Neuronal stem cell (in vitro differentiated cells): ENCODE data around the gene STAP1.

Experiments
- DNase-seq: peaks from one replicate; pipeline ENCODE4 v3.0.0-alpha.2; 2013; ENCODE audit warnings: low spot score
- H2AFZ ChIP-seq: one replicate; pipeline ENCODE4 v1.6.1; 2013; ENCODE audit warnings: mild to moderate bottlenecking, low read length, inconsistent platforms
- H2AK5ac ChIP-seq: 2 replicates; pipeline ENCODE4 v1.6.1; 2013; ENCODE audit warnings: low read depth, mild to moderate bottlenecking, inconsistent platforms, low read length, moderate library complexity, mixed read lengths
- H2BK120ac ChIP-seq: 2 replicates; pipeline ENCODE4 v1.6.1; 2013; ENCODE audit warnings: low read depth, mild to moderate bottlenecking, inconsistent platforms, low read length, moderate library complexity, mixed read lengths
- H2BK12ac ChIP-seq: one replicate; pipeline ENCODE4 v1.6.1; 2013; ENCODE audit warnings: low read length, inconsistent platforms
- H2BK15ac ChIP-seq: 2 replicates; pipeline ENCODE4 v1.6.1; 2013; ENCODE audit warnings: mild to moderate bottlenecking, low read length, inconsistent platforms, mixed read lengths
- H2BK5ac ChIP-seq: one replicate; pipeline ENCODE4 v1.6.1; 2013; ENCODE audit warnings: inconsistent platforms, mild to moderate bottlenecking, low read length, moderate library complexity
- H3K14ac ChIP-seq: one replicate; pipeline ENCODE4 v1.6.1; 2013; ENCODE audit warnings: low read length, inconsistent platforms
- H3K18ac ChIP-seq: 2 replicates; pipeline ENCODE4 v1.6.1; 2013; ENCODE audit warnings: low read length, inconsistent platforms
- H3K23ac ChIP-seq: 2 replicates; pipeline ENCODE4 v1.6.1; 2013; ENCODE audit warnings: low read depth, mild to moderate bottlenecking, mixed read lengths, low read length, inconsistent platforms; ENCODE audit not compliant: poor library complexity
- H3K27ac ChIP-seq: replicated peaks from 3 replicates; pipeline ENCODE4 v1.5.1; 2013; ENCODE audit warnings: low read length, inconsistent platforms
- H3K27me3 ChIP-seq, 3 experiments: 2 replicates each; pipeline ENCODE4 v1.6.1; 2013; ENCODE audit warnings: low read length in 3 of 3, mild to moderate bottlenecking in 2 of 3, inconsistent platforms in 1 of 3, low read depth in 1 of 3, mixed read lengths in 1 of 3, moderate library complexity in 1 of 3; ENCODE audit not compliant: control insufficient read depth in 3 of 3, insufficient read depth in 3 of 3
- H3K36me3 ChIP-seq, 2 donors: replicated peaks in 1 of 2; 2 replicates each; pipeline ENCODE4 v1.6.1; 2013; ENCODE audit warnings: low read length in 2 of 2; ENCODE audit not compliant: control insufficient read depth in 2 of 2, insufficient read depth in 2 of 2
- H3K4ac ChIP-seq: 2 replicates; pipeline ENCODE4 v1.6.1; 2013; ENCODE audit warnings: inconsistent platforms, mild to moderate bottlenecking, low read length, moderate library complexity
- H3K4me1 ChIP-seq, 2 donors: 1 replicate in 1 of 2; 2 replicates in 1 of 2; pipeline ENCODE4 v1.6.1; 2013; ENCODE audit warnings: low read length in 2 of 2, low read depth in 1 of 2; ENCODE audit not compliant: control insufficient read depth in 2 of 2, insufficient read depth in 1 of 2
- H3K4me2 ChIP-seq: one replicate; pipeline ENCODE4 v1.6.1; 2013; ENCODE audit warnings: mild to moderate bottlenecking, low read length, inconsistent platforms; ENCODE audit not compliant: insufficient read depth, poor library complexity, severe bottlenecking
- H3K4me3 ChIP-seq, 2 donors: 2 replicates each; pipeline ENCODE4 v1.5.1; 2013; ENCODE audit warnings: low read length in 2 of 2, mild to moderate bottlenecking in 2 of 2, inconsistent platforms in 1 of 2, moderate library complexity in 1 of 2
- H3K79me1 ChIP-seq: one replicate; pipeline ENCODE4 v1.6.1; 2013; ENCODE audit warnings: low read depth, mild to moderate bottlenecking, inconsistent platforms, low read length, moderate library complexity
- H3K9ac ChIP-seq: one replicate; pipeline ENCODE4 v1.6.1; 2013; ENCODE audit warnings: mild to moderate bottlenecking, low read depth, low read length, inconsistent platforms; ENCODE audit not compliant: poor library complexity
- H3K9me3 ChIP-seq, 2 donors: replicated peaks in 1 of 2; 2 replicates each; pipeline versions ENCODE3 to v1.6.1; 2013; ENCODE audit warnings: low read length in 2 of 2, mild to moderate bottlenecking in 2 of 2, inconsistent platforms in 1 of 2, low read depth in 1 of 2, mixed read lengths in 1 of 2, moderate library complexity in 1 of 2; ENCODE audit not compliant: control insufficient read depth in 2 of 2, insufficient read depth in 1 of 2
- H4K8ac ChIP-seq: one replicate; pipeline ENCODE4 v1.6.1; 2013; ENCODE audit warnings: low read depth, mild to moderate bottlenecking, inconsistent platforms, low read length, moderate library complexity
- H4K91ac ChIP-seq: one replicate; pipeline ENCODE4 v1.6.1; 2013; ENCODE audit warnings: low read length, low read depth, mild to moderate bottlenecking, inconsistent platforms; ENCODE audit not compliant: poor library complexity
- WGBS, 2 donors: extraction: QIAGEN DNeasy Blood & Tissue Kit; methylation state at CpG; one replicate each; pipeline ENCODE4 v1.1.7; 2013; ENCODE audit warnings: missing lambda C conversion rate in 2 of 2, mixed read lengths in 1 of 2; ENCODE audit not compliant: insufficient read length in 2 of 2, insufficient replicate concordance in 1 of 2; ENCODE audit errors: extremely low coverage in 2 of 2; 5-methylcytosine and 5-hydroxymethylcytosine counted together

The STAP1 gene

GRCh38 chr4:67542076-67542475, 16.5 kb upstream of the STAP1 start:
- Histone ChIP-seq H3K36me3 (peaks cover 6 to 71% of the 10 kb centered on the region in 2 donors), H3K14ac (no peak overlapping the region)
- WGBS, 2 donors: no CpG with 5 or more reads among the region's 1 CpG

DNA sequence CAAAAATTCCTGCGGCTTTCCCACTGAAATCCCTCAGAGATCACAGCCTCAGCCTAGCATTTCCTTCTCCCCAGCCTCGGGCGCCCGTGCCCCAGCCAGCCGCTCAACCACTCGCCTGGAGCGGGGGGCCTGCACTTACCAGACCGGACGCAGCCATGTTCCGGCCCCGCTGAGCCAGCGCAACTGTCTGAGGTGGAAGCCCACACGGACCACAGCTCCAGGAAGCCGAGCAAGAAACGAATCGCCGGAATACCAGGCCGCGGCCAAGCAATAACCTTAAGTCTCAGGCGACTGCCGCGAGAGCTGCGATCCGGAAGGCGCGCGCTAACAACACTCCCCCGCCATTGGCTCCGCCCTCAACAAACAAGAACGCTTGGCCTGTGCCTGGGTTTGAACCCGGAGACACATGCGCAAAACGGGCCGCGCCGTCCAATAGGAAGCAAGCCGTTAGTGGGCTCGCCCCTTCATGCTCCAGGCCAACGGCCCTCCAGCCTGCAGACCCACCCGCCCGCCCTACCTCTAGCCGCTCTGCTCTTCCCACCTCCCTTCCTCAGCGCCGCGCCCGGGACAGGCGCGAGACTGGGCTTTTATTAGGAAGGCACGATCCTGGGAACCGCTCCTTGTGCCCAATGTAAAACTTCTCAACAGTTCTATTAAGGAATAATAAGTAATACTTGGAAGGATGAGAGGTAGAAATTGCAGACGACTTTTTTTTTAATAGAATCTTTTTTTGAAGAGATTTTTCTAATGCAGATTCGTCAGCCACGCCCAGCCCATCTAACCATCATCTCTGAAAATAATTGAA, 13.1 kb upstream of the STAP1 start, which contains the start of gene CENPC:
Gene CENPC (minus strand): TSS at position 305 of the 805 bp plus-strand sequence. CDS start 148 bp downstream, at position 157.
- peak within 1 kb of the TSS; percentile 89 for H3K14ac ChIP-seq
- peak within 1 kb of the TSS; percentile 90 for H2AFZ ChIP-seq
- H3K4me2 ChIP-seq: peak within 1 kb of the TSS; percentile 41
- no peak within 1 kb of the TSS for H4K91ac ChIP-seq
- peak within 1 kb of the TSS; percentile 81 for H2BK120ac ChIP-seq
- DNase-seq: peak; percentile 93
- H3K4me3 ChIP-seq: peak within 1 kb of the TSS; percentile 68 to 94
- H3K9me3 ChIP-seq: no peaks in the 10 kb centered on the region
- no peak within 1 kb of the TSS for H4K8ac ChIP-seq
- H3K9ac ChIP-seq: peak within 1 kb of the TSS; percentile 98
- H3K23ac ChIP-seq: peak within 1 kb of the TSS; percentile 85
- peak within 1 kb of the TSS; percentile 93 for H2BK5ac ChIP-seq
- peak within 1 kb of the TSS; percentile 81 for H2BK15ac ChIP-seq
- H3K36me3 ChIP-seq: peaks cover 2 to 37% of the 10 kb centered on the region in 2 donors
- no CpG with 5 or more reads among the region's 53 CpGs for whole genome bisulfite sequencing, 2 donors
- H3K4me1 ChIP-seq: peaks cover 0 to 3% of the 10 kb centered on the region in 2 donors
- H3K27ac ChIP-seq: peak within 1 kb of the TSS; percentile 88
- H3K18ac ChIP-seq: peak within 1 kb of the TSS; percentile 98
- peak within 1 kb of the TSS; percentile 21 for H2AK5ac ChIP-seq
- no peak within 1 kb of the TSS for H3K4ac ChIP-seq
- no peaks in the 10 kb centered on the region for H3K27me3 ChIP-seq
- H2BK12ac ChIP-seq: no peak within 1 kb of the TSS
- H3K79me1 ChIP-seq: no peaks in the 10 kb centered on the region

More at GRCh38 chr4:67542076-67542475, 16.5 kb upstream of the STAP1 start:
- H2BK15ac ChIP-seq: no peak overlapping the region
- H2BK5ac ChIP-seq: no peak overlapping the region
- no peaks in the 10 kb centered on the region for H3K79me1 ChIP-seq
- no peaks in the 10 kb centered on the region for H3K27me3 ChIP-seq
- H3K18ac ChIP-seq: no peak overlapping the region
- no peak overlapping the region for H4K91ac ChIP-seq
- H3K4me1 ChIP-seq: peaks cover 0 to 3% of the 10 kb centered on the region in 2 donors
- no peak overlapping the region for H3K4me3 ChIP-seq
- H3K9me3 ChIP-seq: no peaks in the 10 kb centered on the region
- no peak overlapping the region for H4K8ac ChIP-seq
- no peak overlapping the region for H2AK5ac ChIP-seq
- H2BK12ac ChIP-seq: no peak overlapping the region
- H2AFZ ChIP-seq: no peak overlapping the region
- no peak for DNase-seq
- H3K27ac ChIP-seq: no peak overlapping the region
- no peak overlapping the region for H3K4ac ChIP-seq
- H3K9ac ChIP-seq: no peak overlapping the region
- no peak overlapping the region for H2BK120ac ChIP-seq
- no peak overlapping the region for H3K23ac ChIP-seq
- no peak overlapping the region for H3K4me2 ChIP-seq

- H2AK5ac ChIP-seq: no peak overlapping the region
- H2AFZ ChIP-seq: peak overlapping the region; percentile 82
- no peak overlapping the region for H3K27ac ChIP-seq
- no peak overlapping the region for H4K8ac ChIP-seq
- no peak overlapping the region for H3K4ac ChIP-seq
- no peak overlapping the region for H3K4me2 ChIP-seq
- no peak overlapping the region for H2BK15ac ChIP-seq
- no peak overlapping the region for H2BK5ac ChIP-seq
- H3K9ac ChIP-seq: no peak overlapping the region
- no CpG with 5 or more reads among the region's 4 CpGs for WGBS, 2 donors
- no peak overlapping the region for H4K91ac ChIP-seq
- H2BK12ac ChIP-seq: no peak overlapping the region
- peak overlapping the region in 1 of 2 donors; percentile 68 for H3K4me3 ChIP-seq
- no peak for DNase-seq
- H3K79me1 ChIP-seq: no peaks in the 10 kb centered on the region
- H3K27me3 ChIP-seq: no peaks in the 10 kb centered on the region
- no peak overlapping the region for H3K23ac ChIP-seq
- H3K9me3 ChIP-seq: no peaks in the 10 kb centered on the region
- no peak overlapping the region for H3K18ac ChIP-seq
- H3K4me1 ChIP-seq: peaks cover 0 to 3% of the 10 kb centered on the region in 2 donors
- no peak overlapping the region for H2BK120ac ChIP-seq
- peaks cover 2 to 31% of the 10 kb centered on the region in 2 donors for H3K36me3 ChIP-seq
- no peak overlapping the region for H3K14ac ChIP-seq
These were observed 12.5 kb upstream of the STAP1 start for GRCh38 chr4:67546004-67546356.

DNA sequence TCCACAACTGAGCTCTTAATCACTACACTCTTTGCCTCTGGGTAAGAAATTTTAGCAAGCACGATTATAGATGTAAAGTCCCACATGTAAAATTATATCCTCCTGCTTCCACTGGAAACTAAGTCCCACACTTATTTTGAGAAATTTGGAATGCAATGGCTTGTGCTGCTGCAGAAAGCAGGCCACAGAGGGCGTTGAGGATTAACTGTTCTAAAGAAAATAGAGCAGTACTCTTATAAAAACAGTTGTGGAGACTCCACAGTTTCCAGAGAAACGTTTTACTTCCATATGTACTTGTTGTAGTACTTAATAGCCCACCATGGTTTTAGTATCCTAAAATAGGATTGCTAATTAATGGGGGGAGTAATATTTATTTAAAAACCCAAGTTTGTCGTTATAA, 11.6 kb upstream of the STAP1 start:
- no CpG with 5 or more reads among the region's 4 CpGs for WGBS, 2 donors
- Histone ChIP-seq H3K23ac (no peak overlapping the region), H2BK120ac (no peak overlapping the region), H3K4me1 (peaks cover 0 to 3% of the 10 kb centered on the region in 2 donors), H3K4ac (no peak overlapping the region), H3K36me3 (peaks cover 1 to 22% of the 10 kb centered on the region in 2 donors), H2AFZ (peak overlapping the region; percentile 68), H3K9ac (no peak overlapping the region), H3K27me3 (no peaks in the 10 kb centered on the region), H2BK12ac (no peak overlapping the region), H3K14ac (no peak overlapping the region), H2BK15ac (no peak overlapping the region), H4K91ac (no peak overlapping the region), H2BK5ac (no peak overlapping the region), H3K27ac (no peak overlapping the region), H3K4me3 (no peak overlapping the region), H3K18ac (no peak overlapping the region), H4K8ac (no peak overlapping the region), H3K4me2 (no peak overlapping the region), H3K9me3 (no peaks in the 10 kb centered on the region), H3K79me1 (no peaks in the 10 kb centered on the region), H2AK5ac (no peak overlapping the region)
- DNase-seq: no peak
